Stimulated activated CD8-positive, alpha-beta memory T cell treated with anti-CD3 and anti-CD28 coated beads, Interleukin-12 subunit alpha, Interleukin-12 subunit beta, amount 100 ng/mL, for 24 hours (primary cell): ENCODE results near the gene C19orf85.
"Not testable (repeated sequence)": the region's sequence is repeated elsewhere in the genome, so short reads cannot be mapped to it uniquely, and the experiment has no call there.

ENCODE experiments used
- DNase-seq: peaks from one replicate; pipeline ENCODE4 v3.0.0-alpha.2; 2020; ENCODE audit errors: extremely low read depth

The C19orf85 gene

DNA sequence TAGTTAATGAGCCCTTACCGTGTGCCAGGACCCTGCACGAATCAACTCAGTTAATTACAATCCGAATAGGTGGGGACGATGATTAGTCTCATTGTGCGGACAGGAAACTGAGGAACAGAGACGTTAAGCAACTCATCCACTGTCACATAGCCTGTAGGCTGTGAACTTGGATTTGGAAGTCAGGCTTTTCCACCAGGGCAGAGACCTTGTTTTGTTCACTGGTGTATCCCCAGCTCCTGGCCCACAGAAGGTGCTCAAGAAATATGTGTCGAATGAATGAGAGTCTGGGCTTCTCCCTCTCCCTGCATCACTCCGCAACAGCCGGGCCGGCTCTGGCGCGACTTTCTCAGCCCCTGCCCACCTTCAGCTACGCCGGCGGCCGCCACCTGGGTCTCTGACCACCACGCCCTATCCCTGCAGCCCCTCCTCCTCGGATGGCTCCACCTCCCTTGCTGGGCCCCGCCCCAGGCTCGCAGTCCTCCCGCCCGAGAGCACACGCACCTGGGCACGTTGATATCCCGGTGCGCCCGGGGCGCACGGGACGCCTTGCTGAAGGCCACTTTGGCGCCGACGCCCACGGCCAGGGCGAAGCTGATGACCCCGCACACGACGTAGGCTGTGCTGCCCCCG lies 22.7 kb downstream of the C19orf85 start:
- DNase-seq, result no peak

DNA sequence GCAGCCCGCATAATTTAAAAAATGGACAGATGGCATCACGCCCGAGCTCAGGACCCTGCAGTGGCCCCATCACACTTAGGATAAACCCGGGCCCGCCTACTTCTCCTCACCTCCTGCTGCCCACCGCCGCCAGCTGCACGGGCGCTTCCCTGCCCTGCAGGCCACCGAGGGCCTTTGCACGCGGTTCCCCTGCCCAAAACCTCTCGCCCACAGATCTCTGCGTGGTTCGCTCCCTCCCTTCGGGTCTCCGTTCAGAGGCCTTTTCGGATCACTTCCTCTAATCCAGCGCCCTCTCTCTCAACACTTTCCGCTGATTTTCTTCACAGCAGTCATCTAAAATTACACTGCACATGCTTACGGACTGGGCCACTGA lies 23.2 kb downstream of the C19orf85 start:
- no peak for DNase-seq

DNA sequence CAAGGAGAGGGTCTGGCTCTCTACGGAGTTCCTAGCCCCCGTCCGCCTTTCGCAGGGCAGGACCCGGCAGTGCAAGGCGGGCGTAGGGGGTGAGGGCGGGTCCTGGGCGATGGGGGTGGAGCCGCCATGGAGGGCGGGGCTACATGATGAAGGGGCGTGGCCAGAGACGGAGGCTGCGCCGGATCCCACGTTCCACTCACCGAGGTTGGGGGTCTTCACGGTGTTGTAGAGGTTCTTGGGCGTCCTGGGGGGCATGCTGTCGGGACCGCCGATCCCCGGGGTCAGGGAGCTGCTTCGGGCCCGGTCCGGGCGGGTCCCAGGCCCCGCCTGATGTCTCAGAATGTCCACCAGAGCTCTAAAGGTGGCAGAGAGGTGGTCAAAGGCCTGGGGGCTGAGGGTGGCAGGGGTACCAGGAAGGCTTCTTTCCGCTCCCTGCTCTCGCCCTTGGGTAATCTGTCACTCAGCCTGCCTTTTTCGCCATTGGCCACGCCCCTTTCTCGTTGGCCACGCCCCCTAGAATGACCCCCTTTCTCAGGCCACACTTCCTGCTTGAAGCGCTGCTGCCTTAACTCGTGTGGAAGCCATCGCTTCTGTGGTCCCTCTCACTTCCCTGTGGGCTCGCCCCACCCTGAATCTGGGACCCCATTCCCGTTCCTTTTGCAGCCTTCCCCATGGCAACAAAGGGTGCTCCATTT lies 24.0 kb downstream of the C19orf85 start:
- no peak for DNase-seq

DNA sequence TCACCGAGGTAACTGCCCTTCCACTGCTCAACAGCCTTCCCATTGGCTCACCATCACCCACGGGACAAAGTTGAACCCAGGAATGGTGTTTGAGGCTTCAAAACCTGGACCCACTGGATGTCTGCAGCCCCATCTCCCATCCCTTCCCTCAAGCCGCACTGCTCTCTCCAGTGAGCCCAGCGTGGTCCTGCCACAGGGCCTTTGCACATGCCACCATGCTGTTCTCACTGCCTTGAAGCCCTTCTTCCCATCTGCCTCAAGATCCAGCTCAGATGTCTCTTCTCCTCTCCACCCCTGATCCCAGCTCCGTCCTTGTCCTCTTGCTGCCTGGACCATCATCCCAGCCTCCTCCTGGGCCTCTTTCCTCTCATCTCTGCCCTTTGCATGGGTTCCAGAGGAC lies 25.5 kb downstream of the C19orf85 start:
- DNase-seq, result no peak

DNA sequence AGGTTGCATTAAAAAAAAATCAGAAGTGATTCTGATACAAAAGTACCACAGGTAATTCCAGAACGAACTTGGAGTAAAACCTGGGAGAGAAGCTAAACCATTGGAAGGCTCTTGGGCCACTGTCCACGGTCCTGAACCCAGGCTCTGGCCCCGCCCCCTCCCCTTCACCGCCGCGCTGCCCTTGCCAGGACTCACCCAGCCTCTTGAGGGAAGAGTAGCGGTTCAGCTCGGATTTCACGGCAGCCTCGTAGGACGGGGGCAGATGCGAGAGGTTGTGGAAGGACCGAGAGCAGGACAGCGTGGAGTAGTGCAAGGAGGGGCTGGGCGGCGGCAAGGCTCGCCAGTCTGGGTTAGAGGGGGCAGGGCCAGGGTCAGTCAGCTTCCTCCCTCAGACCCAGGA lies 27.1 kb downstream of the C19orf85 start:
- DNase-seq, result no peak

DNA sequence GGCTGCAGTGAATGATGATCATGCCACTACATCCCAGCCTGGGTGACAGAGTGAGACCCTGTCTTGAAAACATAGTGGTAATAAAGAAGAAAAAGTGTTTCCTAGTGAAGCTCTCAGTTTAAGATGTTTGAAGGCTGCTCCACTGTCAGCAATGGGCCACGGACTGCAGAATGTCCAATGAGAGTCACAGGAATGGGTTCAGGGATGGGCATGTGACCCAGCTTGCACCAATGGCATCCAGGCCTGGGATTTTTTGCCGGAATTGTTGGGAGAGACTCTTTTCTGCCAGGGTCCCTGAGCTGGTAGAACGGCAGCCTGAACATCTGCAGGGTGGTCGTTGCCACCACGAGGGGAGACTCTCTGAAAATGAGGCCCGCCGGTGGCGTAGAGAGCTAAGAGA lies 27.7 kb downstream of the C19orf85 start:
- no peak for DNase-seq

DNA sequence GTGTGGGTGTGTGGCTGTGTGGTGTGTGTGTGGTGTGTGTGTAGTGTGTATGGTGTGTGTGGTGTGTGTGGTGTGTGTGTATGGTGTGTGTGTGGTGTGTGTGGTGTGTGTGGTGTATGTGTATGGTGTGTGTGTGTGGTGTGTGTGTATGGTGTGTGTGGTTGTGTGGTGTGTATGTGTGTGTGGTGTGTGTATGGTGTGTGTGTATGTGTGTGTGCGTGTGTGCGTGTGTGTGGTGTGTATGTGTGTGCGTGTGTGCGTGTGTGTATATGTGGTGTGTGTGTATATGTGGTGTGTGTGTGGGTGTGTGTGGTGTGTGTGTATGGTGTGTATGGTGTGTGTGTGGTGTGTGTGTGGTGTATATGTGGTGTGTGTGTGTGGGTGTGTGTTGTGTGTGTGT lies 29.5 kb downstream of the C19orf85 start:
- no peak for DNase-seq

DNA sequence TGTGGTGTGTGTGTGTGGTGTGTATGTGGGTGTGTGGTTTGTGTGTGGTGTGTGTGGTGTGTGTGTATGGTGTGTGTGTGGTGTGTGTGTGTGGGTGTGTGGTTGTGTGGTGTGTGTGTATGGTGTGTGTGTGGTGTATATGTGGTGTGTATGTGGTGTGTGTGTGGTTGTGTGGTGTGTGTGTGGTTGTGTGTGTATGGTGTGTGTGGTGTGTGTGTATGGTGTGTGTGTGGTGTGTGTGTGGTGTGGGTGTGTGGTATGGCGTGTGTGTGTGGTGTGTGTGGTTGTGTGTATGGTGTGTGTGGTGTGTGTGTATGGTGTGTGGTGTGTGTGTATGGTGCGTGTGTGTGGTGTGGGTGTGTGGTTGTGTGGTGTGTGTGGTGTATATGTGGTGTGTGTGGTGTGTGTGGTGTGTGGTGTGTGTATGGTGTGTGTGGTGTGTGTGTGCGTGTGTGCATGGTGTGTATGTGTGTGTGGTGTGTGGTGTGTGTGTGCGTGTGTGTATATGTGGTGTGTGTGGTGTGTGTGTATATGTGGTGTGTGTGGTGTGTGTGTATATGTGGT lies 30.1 kb downstream of the C19orf85 start:
- no peak for DNase-seq

DNA sequence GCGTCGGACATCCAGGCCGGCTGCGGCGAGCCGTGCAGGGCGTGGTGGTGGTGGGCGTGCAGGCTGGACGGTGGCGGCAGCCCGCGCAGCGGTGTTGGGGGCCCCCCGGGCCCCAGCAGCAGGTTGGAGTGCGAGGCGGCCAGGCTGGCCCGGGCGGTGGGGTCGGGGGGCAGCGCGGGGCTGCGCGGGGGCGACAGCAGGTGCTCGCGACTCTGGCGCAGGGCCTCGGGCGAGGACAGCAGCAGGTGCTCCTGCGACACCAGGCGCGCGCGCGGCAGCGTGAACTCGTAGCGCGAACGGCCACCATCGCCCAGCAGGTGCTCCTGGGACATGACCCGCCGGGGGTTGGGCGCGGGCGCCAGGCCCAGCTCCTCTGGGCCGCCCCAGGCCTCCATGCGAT lies 31.3 kb downstream of the C19orf85 start:
- no peak for DNase-seq

DNA sequence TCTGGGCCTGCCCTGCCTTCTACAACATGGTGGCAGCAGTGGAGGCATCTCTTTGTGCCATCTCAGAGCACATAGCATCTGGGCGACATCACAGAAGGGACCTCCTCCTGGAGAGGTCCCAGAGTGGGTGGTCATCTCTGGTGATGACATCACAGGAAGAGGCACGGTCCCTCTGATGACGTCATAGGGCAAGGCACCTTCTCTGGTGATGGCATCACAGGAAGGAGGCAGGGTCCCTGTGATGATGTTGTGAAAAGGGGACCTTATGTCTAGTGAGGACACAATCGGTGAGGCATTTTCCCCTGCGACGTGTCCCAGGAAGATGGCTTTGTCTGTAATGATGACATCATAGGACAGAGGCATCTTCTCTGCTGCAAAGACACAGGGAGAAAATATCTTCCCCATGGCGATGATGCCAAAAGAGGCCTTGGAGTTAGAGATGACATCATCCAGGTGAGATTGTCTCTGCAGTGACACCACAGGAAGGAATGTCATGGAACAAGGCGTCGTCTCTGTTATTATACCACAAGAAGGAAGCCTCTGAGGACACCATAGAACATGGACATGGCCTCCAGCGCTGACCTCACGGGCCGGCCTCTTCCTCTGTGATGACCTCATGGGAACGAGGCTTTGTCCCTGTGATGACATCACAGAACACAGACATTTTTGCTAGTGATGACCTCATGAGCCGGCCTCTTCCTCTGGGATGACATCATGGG lies 32.2 kb downstream of the C19orf85 start:
- no peak for DNase-seq

DNA sequence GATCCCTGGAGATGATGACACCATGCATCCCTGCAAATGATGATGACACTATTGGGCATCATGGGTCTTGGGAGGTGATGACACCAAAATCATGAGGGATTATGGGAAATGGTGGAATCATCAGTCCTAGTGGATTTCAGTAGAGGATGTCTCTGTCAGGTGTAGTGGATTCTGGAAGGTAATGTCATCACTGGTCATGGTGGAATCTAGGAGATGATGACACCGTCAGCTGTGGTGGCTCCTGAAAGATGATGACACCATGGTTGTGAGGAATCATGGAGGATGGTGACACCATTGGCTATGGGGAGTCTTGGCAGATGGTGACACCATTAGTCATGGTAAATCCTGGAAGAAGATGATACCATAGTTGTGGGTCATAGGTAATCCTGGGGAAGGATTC lies 33.4 kb downstream of the C19orf85 start:
- DNase-seq, result no peak

DNA sequence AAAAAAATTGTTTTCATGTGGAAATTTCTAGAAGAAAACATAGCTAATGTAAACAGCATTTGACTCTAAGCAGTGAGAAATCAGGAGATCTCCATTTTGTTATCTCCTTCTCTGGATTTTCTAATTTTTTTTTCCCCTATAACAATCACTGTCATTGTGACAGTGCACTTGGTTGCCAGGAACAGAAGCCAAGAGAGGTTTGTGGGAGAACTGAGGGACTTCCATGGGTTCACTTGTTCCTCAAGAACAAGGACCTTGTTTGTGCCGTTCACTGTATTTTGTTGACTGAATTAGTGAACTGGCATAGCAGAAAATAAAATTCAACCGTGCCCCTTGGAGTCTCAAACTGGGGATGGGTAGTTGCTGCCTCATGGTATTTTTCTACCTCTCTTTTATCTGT lies 38.5 kb downstream of the C19orf85 start:
- no peak for DNase-seq

DNA sequence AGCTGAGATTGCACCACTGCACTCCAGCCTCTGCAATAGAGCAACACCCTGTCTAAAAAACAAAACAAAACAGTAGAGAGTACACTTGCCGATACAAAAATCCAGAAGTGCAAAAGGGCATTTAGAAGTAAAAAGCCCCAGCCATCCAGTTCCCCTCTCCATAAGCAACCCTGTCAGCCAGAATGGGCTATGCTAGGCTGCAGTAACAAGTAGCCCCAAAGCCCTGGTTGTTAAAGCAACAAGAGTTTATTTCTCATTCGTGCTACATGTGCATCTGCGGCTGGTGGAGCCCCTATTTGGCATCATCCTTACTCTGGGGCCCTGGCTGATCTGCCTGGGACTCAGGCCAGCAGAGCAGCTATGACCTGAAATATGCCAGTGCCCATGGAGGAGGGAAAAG lies 40.0 kb downstream of the C19orf85 start:
- DNase-seq, result no peak

DNA sequence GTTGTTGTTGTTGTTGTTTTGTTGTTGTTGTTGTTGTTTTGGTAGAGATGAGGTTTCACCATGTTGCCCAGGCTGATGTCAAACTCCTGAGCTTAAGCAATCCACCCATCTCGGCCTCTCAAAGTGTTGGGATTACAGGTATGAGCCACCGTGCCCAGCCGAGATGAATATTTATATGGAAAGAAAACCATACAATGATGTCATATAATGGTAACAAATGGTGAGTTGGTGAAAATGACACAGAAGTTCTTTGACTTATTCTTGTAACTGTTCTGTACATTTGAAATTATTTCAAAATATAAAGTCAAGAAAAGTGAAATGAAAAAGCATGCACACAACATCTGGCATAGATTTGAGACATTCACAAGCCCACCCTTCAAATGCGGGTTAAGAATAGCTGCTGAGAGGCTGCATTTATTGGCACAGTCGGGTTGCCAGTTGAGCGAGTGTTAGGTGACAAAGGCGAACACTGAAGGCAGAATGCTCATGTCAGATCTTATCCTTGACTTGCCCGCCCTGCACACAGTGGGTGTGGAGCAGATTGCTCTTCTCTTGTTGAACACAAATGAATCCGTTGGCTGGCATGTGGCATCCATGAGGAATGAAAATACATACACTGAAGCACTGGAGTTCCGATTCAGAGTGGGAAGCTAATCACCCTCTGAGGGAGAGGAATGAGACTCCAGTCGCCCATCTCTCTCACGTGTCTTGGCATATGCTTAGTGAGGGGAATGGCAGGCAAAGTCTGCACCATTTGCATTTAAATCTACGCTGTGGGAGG lies 41.1 kb downstream of the C19orf85 start:
- no peak for DNase-seq

DNA sequence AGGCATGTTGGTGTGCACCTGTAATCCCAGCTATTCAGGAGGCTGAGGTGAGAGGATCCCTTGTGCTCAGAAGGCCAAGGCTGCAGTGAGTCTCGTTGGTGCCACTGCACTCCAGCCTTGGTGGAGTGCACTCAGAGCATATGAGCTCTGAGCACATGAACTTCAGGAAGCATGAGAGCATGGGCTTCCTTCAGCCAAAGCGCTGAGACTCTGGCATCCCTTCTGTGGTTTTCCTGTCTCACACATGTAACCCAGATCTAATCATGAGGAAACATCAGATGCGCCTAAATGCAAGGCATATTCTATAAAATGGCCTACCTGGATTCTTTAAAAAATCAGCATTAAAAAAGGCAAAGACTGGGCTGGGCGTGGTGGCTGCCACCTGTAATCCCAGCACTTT lies 43.3 kb downstream of the C19orf85 start:
- DNase-seq, result not testable (repeated sequence)

DNA sequence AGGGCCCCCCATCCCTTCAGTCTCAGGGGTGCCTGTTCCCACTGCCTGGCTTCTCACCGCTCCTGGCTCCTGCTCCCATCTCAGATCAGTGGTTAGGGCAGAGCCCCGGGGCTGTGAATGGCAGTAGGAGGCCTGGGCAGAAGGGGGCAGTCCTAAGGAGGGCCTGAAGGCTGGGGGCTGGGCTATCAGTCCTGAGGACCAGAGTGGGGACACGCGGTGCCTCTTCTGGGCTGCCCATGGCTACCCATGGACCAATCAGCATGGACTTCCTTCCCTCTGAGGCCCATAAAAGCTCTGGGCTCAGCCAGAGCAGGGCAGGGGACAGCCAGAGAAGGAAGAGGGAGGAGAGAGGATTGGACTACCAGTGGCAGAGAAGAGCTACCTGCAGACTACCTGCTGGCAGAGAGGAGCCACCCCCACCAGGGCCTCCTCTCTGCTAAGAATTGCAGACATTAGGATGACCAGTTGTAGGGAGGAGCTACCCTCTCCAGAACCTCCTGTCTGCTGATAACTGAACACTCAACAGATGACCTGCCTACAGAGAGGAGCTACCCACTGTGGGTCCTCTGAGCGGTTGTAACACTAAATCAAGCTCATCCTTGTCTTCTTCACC lies 44.8 kb downstream of the C19orf85 start:
- no peak for DNase-seq

DNA sequence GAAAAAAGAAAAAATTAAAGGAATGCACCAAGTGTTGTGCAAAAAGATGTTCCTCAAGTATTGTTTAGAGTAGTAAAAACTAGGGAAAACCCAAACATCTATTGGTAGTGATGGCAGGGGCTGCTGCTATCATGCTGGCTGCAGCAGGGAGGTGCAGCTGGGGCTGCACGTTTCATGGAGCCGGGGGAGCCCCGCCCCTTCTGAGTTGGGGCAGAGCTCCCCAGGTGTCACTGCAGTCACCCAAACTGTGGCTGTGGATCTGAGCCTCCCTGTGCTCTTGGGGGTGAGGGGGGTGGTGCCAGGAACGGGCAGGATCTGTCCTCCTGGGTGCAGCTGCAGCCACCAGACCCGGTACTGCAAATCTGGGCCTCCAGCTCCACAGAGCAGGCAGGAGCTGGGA lies 45.4 kb downstream of the C19orf85 start:
- no peak for DNase-seq

DNA sequence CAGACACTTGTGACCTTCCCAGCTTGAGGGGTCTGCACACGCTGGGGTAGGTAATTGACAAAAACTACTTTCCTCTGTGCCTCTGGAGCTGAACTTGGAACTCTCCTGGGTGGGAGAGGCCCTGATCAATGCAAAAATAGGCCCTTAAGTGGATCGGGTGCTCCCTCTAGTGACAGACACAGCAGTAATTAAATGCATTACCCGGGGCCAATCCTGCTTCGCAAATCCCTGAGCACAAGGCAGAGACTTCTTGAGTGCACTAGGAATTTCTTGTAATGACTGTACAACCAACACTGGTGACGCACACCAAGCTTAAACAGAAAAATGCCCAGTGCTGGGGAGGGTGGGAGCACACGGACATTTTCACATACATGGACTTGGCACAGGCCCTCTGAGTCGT lies 46.4 kb downstream of the C19orf85 start:
- no peak for DNase-seq
